ENCODE results near the gene ZNF782. TPM values are rescaled to one million over a fixed set of nuclear protein-coding genes. Genes with fewer than 3 reads are reported as not detected.
"Not testable (repeated sequence)": the region's sequence is repeated elsewhere in the genome, so short reads cannot be mapped to it uniquely, and the experiment has no call there.

Gene ZNF782
- total RNA-seq, result 14.6 and 16.3 TPM in 2 replicates
- 12.8 TPM for total RNA-seq (2013)
- polyA plus RNA-seq, result 1.7 and 2.7 TPM in 2 replicates
- polyA minus RNA-seq, result 5.7 and 6.7 TPM in 2 replicates

GRCh38 chr9:96853781-96854650 lies at the start of gene ZNF782:
ZNF782 (minus strand) TSS chr9:96854514; CDS start chr9:96851961, 2,553 bp downstream.
- Histone ChIP-seq H3K4me2 (replicated peaks; ENCODE audit: low read depth, low read length, poor library complexity, severe bottlenecking) (peak within 1 kb of the TSS; percentile 93), H3K9ac (ENCODE audit: low read length) (peak within 1 kb of the TSS; percentile 95), H3K27me3 (replicated peaks in 1 of 4; ENCODE audit: control extremely low read depth in 1 of 4, control insufficient read depth in 3 of 4, insufficient read depth in 4 of 4, low read length in 3 of 4) (peaks cover 0 to 7% (median 0%) of the 10 kb centered on the region in 4 experiments), H2AFZ (ENCODE audit: insufficient read depth, low read depth, low read length, poor library complexity, severe bottlenecking) (peak within 1 kb of the TSS; percentile 98), H3K79me2 (ENCODE audit: control insufficient read depth, insufficient read depth, low read length) (peaks cover 40% of the 10 kb centered on the region), H3K9me3 (ENCODE audit: control extremely low read depth in 1 of 3, control insufficient read depth in 2 of 3, insufficient read depth in 1 of 3, low read length in 2 of 3) (no peaks in the 10 kb centered on the region), H4K20me1 (ENCODE audit: control insufficient read depth, insufficient read depth, low read length, poor library complexity, severe bottlenecking) (peaks cover 11% of the 10 kb centered on the region), H3K36me3 (replicated peaks in 1 of 2; ENCODE audit: control extremely low read depth in 1 of 2, control insufficient read depth in 1 of 2, extremely low read depth in 1 of 2, insufficient read depth in 2 of 2, low read length in 1 of 2) (no peaks in the 10 kb centered on the region), H3K27ac (ENCODE audit: low read length in 2 of 2) (peak within 1 kb of the TSS; percentile 56 to 82), H3K4me3 (ENCODE audit: control extremely low read depth in 1 of 5, extremely low read depth in 1 of 5, insufficient read depth in 1 of 5, low read depth in 2 of 5, low read length in 4 of 5) (peak within 1 kb of the TSS; percentile 84 to 100 (median 89)), H3K4me1 (ENCODE audit: control insufficient read depth in 2 of 2, insufficient read depth in 2 of 2, low read length in 2 of 2) (peaks cover 12 to 18% of the 10 kb centered on the region in 2 donors)
- no peaks in the 10 kb centered on the region for H3K9me3 Mint-ChIP-seq (ENCODE audit: insufficient read depth)
- peak within 1 kb of the TSS; percentile 97 for H3K27ac Mint-ChIP-seq
- H3K4me3 Mint-ChIP-seq, result peak within 1 kb of the TSS; percentile 98
- TF ChIP-seq CTCF (IDR thresholded peaks at IDR 0.05), result no peak
- no peak for TF ChIP-seq EZH2 (IDR thresholded peaks at IDR 0.05; ENCODE audit: borderline replicate concordance, insufficient read depth, low read depth, low read length, poor library complexity, severe bottlenecking)
- whole genome bisulfite sequencing (ENCODE audit: insufficient coverage), result under 1% methylated on average over 61 of the region's 67 CpGs
- CTCF ChIA-PET, result interaction anchor here (0.6 to 6.7 kb wide), 8 partner anchors 10 to 779 kb away, joined by 3 to 56 read pairs (median 3); partner anchors contain the start of genes NCBP1 and TSTD2
- POLR2A ChIA-PET, result no interaction called here
- peaks cover 39% of the 10 kb centered on the region for H3K4me1 Mint-ChIP-seq
- H3K27me3 Mint-ChIP-seq, result peaks cover 5% of the 10 kb centered on the region
- intact Hi-C loops (cut with micrococcal nuclease), result loop anchor here (1.0 to 10.0 kb wide), 7 partner anchors 75 to 979 kb away; partner anchors contain the start of genes ERCC6L2, NCBP1, TDRD7 and TSTD2
- ATAC-seq (ENCODE audit: low read depth) (peak; percentile 93), DNase-seq (peak; percentile 89)

- DNase-seq; H3K4me1 Mint-ChIP-seq; H3K4me2 ChIP-seq (replicated peaks; ENCODE audit: low read depth, low read length, poor library complexity, severe bottlenecking); H3K4me1 ChIP-seq (ENCODE audit: control insufficient read depth in 2 of 2, insufficient read depth in 2 of 2, low read length in 2 of 2); H3K36me3 ChIP-seq (replicated peaks in 1 of 2; ENCODE audit: control extremely low read depth in 1 of 2, control insufficient read depth in 1 of 2, extremely low read depth in 1 of 2, insufficient read depth in 2 of 2, low read length in 1 of 2); H3K4me3 ChIP-seq (ENCODE audit: control extremely low read depth in 1 of 5, extremely low read depth in 1 of 5, insufficient read depth in 1 of 5, low read depth in 2 of 5, low read length in 4 of 5); H3K79me2 ChIP-seq (ENCODE audit: control insufficient read depth, insufficient read depth, low read length); H3K9me3 ChIP-seq (ENCODE audit: control extremely low read depth in 1 of 3, control insufficient read depth in 2 of 3, insufficient read depth in 1 of 3, low read length in 2 of 3); POLR2A ChIA-PET; H3K4me3 Mint-ChIP-seq; H2AFZ ChIP-seq (ENCODE audit: insufficient read depth, low read depth, low read length, poor library complexity, severe bottlenecking); H3K27ac ChIP-seq (ENCODE audit: low read length in 2 of 2); H3K27me3 ChIP-seq (replicated peaks in 1 of 4; ENCODE audit: control extremely low read depth in 1 of 4, control insufficient read depth in 3 of 4, insufficient read depth in 4 of 4, low read length in 3 of 4); H3K27ac Mint-ChIP-seq; H3K27me3 Mint-ChIP-seq; ATAC-seq (ENCODE audit: low read depth); H4K20me1 ChIP-seq (ENCODE audit: control insufficient read depth, insufficient read depth, low read length, poor library complexity, severe bottlenecking); H3K9me3 Mint-ChIP-seq (ENCODE audit: insufficient read depth); CTCF ChIA-PET; H3K9ac ChIP-seq (ENCODE audit: low read length); intact Hi-C loops (cut with micrococcal nuclease): not testable (repeated sequence)
- no CpG with 5 or more reads among the region's 2 CpGs for WGBS (ENCODE audit: insufficient coverage)
These were observed 45.7 kb upstream of the ZNF782 start for GRCh38 chr9:96900010-96900409.

Measured in B cell (primary cell).